GM12878 (cell line): ENCODE measurements around the gene NPAS3. TPM values are rescaled to one million over a fixed set of nuclear protein-coding genes. Genes with fewer than 3 reads are reported as not detected.

ENCODE experiments used
- ATAC-seq: fragments of 200-7000 bp; cut with Tn5 transposase; 3 replicates; pipeline ENCODE4 v1.9.1; 2020; ENCODE audit warnings: mild to moderate bottlenecking, moderate library complexity
- BruUV-seq: library from RNA; stranded (reverse); fragments of 400-500 nt; replicated peaks from 2 replicates; lab custom pipeline; 2021; lab: Mats Ljungman, UMichigan
- CTCF ChIA-PET: fragments of 300-600 bp; sonication (Branson Sonifier 250); formaldehyde crosslinking; extraction: SDS; loops from one replicate; lab custom pipeline; 2021; ENCODE audit warnings: inconsistent platforms; lab: Yijun Ruan, JAX
- POLR2A ChIA-PET: fragments of 350-600 bp; formaldehyde crosslinking; extraction: SDS; loops from one replicate; lab custom pipeline; 2021; ENCODE audit warnings: inconsistent platforms; lab: Charles Lee
- RAD21 ChIA-PET: fragments of 300-600 bp; sonication (Branson Sonifier 250); formaldehyde crosslinking; loops from one replicate; lab custom pipeline; 2023; ENCODE audit warnings: antibody characterized with exemption; ENCODE audit not compliant: unreplicated experiment; lab: Charles Lee
- SMC1A ChIA-PET: fragments of 300-600 bp; sonication (Branson Sonifier 250); formaldehyde crosslinking; loops from one replicate; lab custom pipeline; 2023; ENCODE audit not compliant: unreplicated experiment, uncharacterized antibody; lab: Charles Lee
- DNase-seq: peaks from one replicate; pipeline ENCODE4 v3.0.0-alpha.2; 2011; ENCODE audit warnings: low read depth, low spot score
- FAIRE-seq: peaks from 3 replicates; lab custom pipeline; 2011; peaks lifted over from hg19 to GRCh38; lab: Jason Lieb, UNC
- H2AFZ ChIP-seq: 2 replicates; pipeline ENCODE4 v1.6.0; 2011; ENCODE audit warnings: low read depth, low read length, control low read depth; ENCODE audit not compliant: control insufficient read depth
- H3K27ac ChIP-seq: 2 replicates; pipeline ENCODE4 v1.5.1; 2011; ENCODE audit warnings: control low read depth; ENCODE audit not compliant: control insufficient read depth, insufficient read depth
- H3K27me3 ChIP-seq, 2 experiments: replicated peaks in 1 of 2; 2 replicates each; pipeline versions ENCODE4 v1.6.0 to v1.6.1; 2011; ENCODE audit warnings: low read length in 1 of 2; ENCODE audit not compliant: control insufficient read depth in 2 of 2, insufficient read depth in 2 of 2
- H3K36me3 ChIP-seq, 2 experiments: 2 replicates each; pipeline ENCODE4 v1.5.1; 2011; ENCODE audit warnings: low read length in 1 of 2; ENCODE audit not compliant: control insufficient read depth in 2 of 2, insufficient read depth in 2 of 2
- H3K4me1 ChIP-seq: 2 replicates; pipeline ENCODE4 v1.6.1; 2011; ENCODE audit warnings: mild to moderate bottlenecking, low read length, moderate library complexity, mixed read lengths; ENCODE audit not compliant: control insufficient read depth, insufficient read depth
- H3K4me2 ChIP-seq: 2 replicates; pipeline ENCODE4 v1.6.0; 2011; ENCODE audit warnings: control low read depth; ENCODE audit not compliant: control insufficient read depth, insufficient read depth
- H3K4me3 ChIP-seq: fragments of 200-600 bp; sonication (generic); 2 replicates; pipeline ENCODE4 v1.5.1; 2016
- H3K79me2 ChIP-seq: 2 replicates; pipeline ENCODE4 v1.6.0; 2011; ENCODE audit warnings: low read length; ENCODE audit not compliant: control insufficient read depth, insufficient read depth
- H3K9ac ChIP-seq: 2 replicates; pipeline ENCODE4 v1.8.0; 2011; ENCODE audit warnings: low read length, control low read depth, mixed read lengths; ENCODE audit not compliant: control insufficient read depth, insufficient read depth
- H3K9me3 ChIP-seq: replicated peaks from 3 replicates; pipeline ENCODE4 v1.5.1; 2011; ENCODE audit warnings: mild to moderate bottlenecking, low read length; ENCODE audit not compliant: control insufficient read depth, insufficient read depth
- H4K20me1 ChIP-seq: 2 replicates; pipeline ENCODE4 v1.6.0; 2011; ENCODE audit not compliant: control insufficient read depth, insufficient read depth
- ATF7 ChIP-seq: fragments of 450-650 bp; IDR thresholded peaks from 2 replicates; pipeline ENCODE4 v1.6.1; 2016; ENCODE audit warnings: low read depth, mild to moderate bottlenecking
- BCL11A ChIP-seq: IDR thresholded peaks from 2 replicates; pipeline ENCODE4 v1.6.1; 2011; ENCODE audit warnings: low read depth, low read length
- BCLAF1 ChIP-seq: fragments of 450-650 bp; IDR thresholded peaks from 2 replicates; pipeline ENCODE4 v1.6.1; 2017; ENCODE audit warnings: antibody characterized with exemption, mild to moderate bottlenecking, moderate library complexity
- CBX5 ChIP-seq: sonication (generic); IDR thresholded peaks from 2 replicates; pipeline ENCODE4 v1.6.1; 2016; ENCODE audit warnings: low read depth, moderate library complexity, mild to moderate bottlenecking, inconsistent platforms
- CTCF ChIP-seq, 3 experiments: IDR thresholded peaks in 2 of 3; conservative IDR thresholded peaks in 1 of 3; 2 replicates each; pipeline ENCODE4 v1.5.1; 2011; ENCODE audit warnings: low read depth in 3 of 3, low read length in 3 of 3, mild to moderate bottlenecking in 3 of 3, control low read depth in 2 of 3, moderate library complexity in 2 of 3, inconsistent platforms in 1 of 3, mixed read lengths in 1 of 3; ENCODE audit not compliant: control insufficient read depth in 2 of 3, insufficient read depth in 1 of 3; ENCODE audit errors: extremely low read depth in 1 of 3
- ETV6 ChIP-seq, 2 experiments: fragments of 450-650 bp in 1 of 2; IDR thresholded peaks in 1 of 2; conservative IDR thresholded peaks in 1 of 2; 2 replicates each; pipeline ENCODE4 v1.6.1; 2014; ENCODE audit warnings: antibody characterized with exemption in 1 of 2, borderline replicate concordance in 1 of 2, low read depth in 1 of 2, mild to moderate bottlenecking in 1 of 2, moderate library complexity in 1 of 2
- IRF4 ChIP-seq: IDR thresholded peaks from 2 replicates; pipeline ENCODE4 v1.6.1; 2011; ENCODE audit warnings: low read depth, low read length
- MAX ChIP-seq: IDR thresholded peaks from 2 replicates; pipeline ENCODE4 v1.6.1; 2012; ENCODE audit warnings: low read depth, low read length, improper control_type of control experiment
- NFXL1 ChIP-seq: fragments of 450-650 bp; IDR thresholded peaks from 2 replicates; pipeline ENCODE4 v1.6.1; 2017; ENCODE audit warnings: antibody characterized with exemption, mild to moderate bottlenecking, borderline replicate concordance
- NR2C1 ChIP-seq: fragments of 450-650 bp; IDR thresholded peaks from 2 replicates; pipeline ENCODE4 v1.6.1; 2017; ENCODE audit warnings: antibody characterized with exemption, mild to moderate bottlenecking, moderate library complexity
- PKNOX1 ChIP-seq: fragments of 450-650 bp; IDR thresholded peaks from 2 replicates; pipeline ENCODE4 v1.6.1; 2016; ENCODE audit warnings: mild to moderate bottlenecking
- RBBP5 ChIP-seq: fragments of 200-600 bp; sonication (generic); conservative IDR thresholded peaks from 2 replicates; pipeline ENCODE4 v1.6.1; 2016
- STAT3 ChIP-seq: IDR thresholded peaks from 2 replicates; pipeline ENCODE4 v1.6.1; 2011; ENCODE audit warnings: low read depth, low read length, improper control_type of control experiment
- SUZ12 ChIP-seq: fragments of 200-600 bp; sonication (generic); IDR thresholded peaks from one replicate; pipeline ENCODE4 v1.6.1; 2018; ENCODE audit warnings: antibody characterized with exemption, mild to moderate bottlenecking; ENCODE audit not compliant: unreplicated experiment
- TBL1XR1 ChIP-seq: IDR thresholded peaks from 2 replicates; pipeline ENCODE4 v1.6.1; 2012; ENCODE audit warnings: low read depth, low read length, improper control_type of control experiment
- WRNIP1 ChIP-seq: IDR thresholded peaks from 2 replicates; pipeline ENCODE4 v1.6.1; 2011; ENCODE audit warnings: low read depth, low read length, improper control_type of control experiment, borderline replicate concordance
- YBX1 ChIP-seq: fragments of 450-650 bp; IDR thresholded peaks from 2 replicates; pipeline ENCODE4 v1.6.1; 2016; ENCODE audit warnings: antibody characterized with exemption
- WGBS: methylation state at CpG from one replicate; pipeline ENCODE4 v1.1.6; 2016; ENCODE audit warnings: low lambda C conversion rate; ENCODE audit not compliant: insufficient replicate concordance, insufficient coverage; ENCODE audit errors: missing lambda C conversion rate; 5-methylcytosine and 5-hydroxymethylcytosine counted together
- in situ Hi-C: fragments of 300-500 bp; cut with MboI; formaldehyde crosslinking; loops from 9 replicates; pipeline ENCODE4 v1.14.3; 2018; ENCODE audit warnings: mixed read lengths
- intact Hi-C: fragments of 100-400 bp; cut with micrococcal nuclease; formaldehyde crosslinking; loops from one replicate; pipeline ENCODE4 v1.14.2; 2022; ENCODE audit not compliant: unreplicated experiment
- polyA plus RNA-seq, 11 experiments: library from polyadenylated mRNA; depleted of rRNA in 4 of 11; unstranded in 6 of 11; stranded (reverse) in 5 of 11; fragments of >200 nt; fragmentation: Nextera tagmentation in 4 of 11; fragmentation: Illumina TruSeq in 1 of 11; extraction: Ambion mirVana in 4 of 11; extraction: Trizol in 1 of 11; gene quantifications; 1 replicate in 1 of 11; 2 replicates in 10 of 11; pipeline versions ENCODE4 v1.2.1 to v1.2.3, GENCODE V29; 2011 to 2016; ENCODE audit warnings: inconsistent platforms in 2 of 11, missing spikeins in 2 of 11, low read depth in 1 of 11
- total RNA-seq, 4 experiments: library from RNA; depleted of rRNA in 3 of 4; stranded (reverse); fragments of >200 nt in 3 of 4; fragmentation: Illumina TruSeq in 1 of 4; extraction: Trizol in 1 of 4; gene quantifications; 2 replicates each; pipeline versions ENCODE4 v1.2.1 to v1.2.3, GENCODE V29; 2013 to 2021

The NPAS3 gene
- total and polyA plus RNA-seq, 10 of the 15 experiments (the other 5 are each of a cell fraction or from before 2014, with no cell fraction given): under 0.01 to 2.7 (median 0.03) TPM; not detected in 6

- in situ Hi-C loops: no loop called here
- Histone ChIP-seq H3K4me1 (no peaks in the 10 kb centered on the region), H3K27ac (no peak overlapping the region), H3K4me3 (no peak overlapping the region), H3K9me3 (no peaks in the 10 kb centered on the region), H3K27me3 (no peaks in the 10 kb centered on the region), H2AFZ (no peak overlapping the region), H3K4me2 (no peak overlapping the region), H3K36me3 (no peaks in the 10 kb centered on the region), H3K9ac (no peak overlapping the region), H4K20me1 (no peaks in the 10 kb centered on the region), H3K79me2 (no peaks in the 10 kb centered on the region)
- ChIA-PET POLR2A (no interaction called here), CTCF (interaction anchor here (0.5 to 2.0 kb wide), 3 partner anchors 18 to 765 kb away, joined by 3 to 7 read pairs (median 4); no protein-coding TSS in a partner anchor), SMC1A (interaction anchor here (0.8 to 1.3 kb wide), 4 partner anchors 11 to 61 kb away, joined by 3 to 4 read pairs (median 3); no protein-coding TSS in a partner anchor), RAD21 (interaction anchor here (1.0 to 2.3 kb wide), 3 partner anchors 10 to 204 kb away, joined by 3 to 9 read pairs (median 3); no protein-coding TSS in a partner anchor)
- DNase-seq: no peak
- WGBS: 2% methylated on average over 3 of the region's 3 CpGs
- BruUV-seq: no TSS peak
- intact Hi-C loops: no loop called here
- FAIRE-seq: no peak
- ATAC-seq: no peak
- TF ChIP-seq YBX1: no peak
- TF ChIP-seq CBX5: no peak
- no peak for TF ChIP-seq ATF7
- TF ChIP-seq CTCF (IDR thresholded peaks at IDR 0.05 in 2 of 3, conservative IDR thresholded peaks at IDR 0.05 in 1 of 3; ENCODE audit: control insufficient read depth in 2 of 3, extremely low read depth in 1 of 3, insufficient read depth in 1 of 3, low read depth in 3 of 3, low read length in 3 of 3): no peak
- no peak for TF ChIP-seq PKNOX1
- no peak for TF ChIP-seq TBL1XR1
- no peak for TF ChIP-seq SUZ12
- TF ChIP-seq ETV6 (conservative IDR thresholded peaks at IDR 0.05 in 1 of 2, IDR thresholded peaks at IDR 0.05 in 1 of 2; ENCODE audit: borderline replicate concordance in 1 of 2, low read depth in 1 of 2): no peak
- TF ChIP-seq BCL11A: no peak
- no peak for TF ChIP-seq BCLAF1
- TF ChIP-seq IRF4: no peak
- TF ChIP-seq MAX: no peak
- no peak for TF ChIP-seq NR2C1
- no peak for TF ChIP-seq STAT3
- TF ChIP-seq RBBP5: no peak
- TF ChIP-seq NFXL1: no peak
- TF ChIP-seq WRNIP1: no peak
Measured at GRCh38 chr14:33736979-33737378, 798.3 kb downstream of the NPAS3 start.
